HepG2 (cell line): ENCODE measurements around the gene DCLK1.

Experiments used
- DR1 ChIP-seq: sonication (generic); formaldehyde crosslinking; IDR thresholded peaks from 2 replicates; pipeline ENCODE4 v1.8.0; 2021; ENCODE audit warnings: mild to moderate bottlenecking, missing genetic modification reagents, inconsistent platforms
- HOXA7 ChIP-seq: sonication (generic); formaldehyde crosslinking; IDR thresholded peaks from 2 replicates; pipeline ENCODE4 v1.8.1; 2022; ENCODE audit warnings: mild to moderate bottlenecking, missing genetic modification reagents, moderate library complexity
- ZNF614 ChIP-seq: IDR thresholded peaks from 2 replicates; pipeline ENCODE4 v1.6.1; 2018; ENCODE audit warnings: missing biosample characterization, missing genetic modification reagents, inconsistent platforms, borderline replicate concordance
- ZNF780A ChIP-seq: sonication (generic); formaldehyde crosslinking; IDR thresholded peaks from 2 replicates; pipeline ENCODE4 v1.8.0; 2022; ENCODE audit warnings: mild to moderate bottlenecking, missing genetic modification reagents, moderate library complexity

- no peak for TF ChIP-seq DR1
- TF ChIP-seq ZNF614 (CRISPR knock-in tag): no peak
- no peak for TF ChIP-seq HOXA7 (CRISPR knock-in tag)
- no peak for TF ChIP-seq ZNF780A
Measured at GRCh38 chr13:35765366-35765765, 365.8 kb downstream of the DCLK1 start.
